Astrocyte of the hippocampus (primary cell): Measurements from ENCODE around the gene TSEN15.

Experiments
- DNase-seq: peaks from one replicate; pipeline ENCODE4 v3.0.0; 2011; ENCODE audit warnings: low read depth, low spot score

The TSEN15 gene

GRCh38 chr1:184051485-184052193 is at the start of gene TSEN15:
Gene TSEN15 (plus strand): TSS chr1:184051730. CDS start chr1:184051756, 26 bp downstream.
- peak; percentile 94 for DNase-seq

GRCh38 chr1:184002071-184002470 is 49.5 kb upstream of the TSEN15 start:
- DNase-seq = peak; percentile 93

GRCh38 chr1:184004935-184005334 is 46.6 kb upstream of the TSEN15 start:
- no peak for DNase-seq

GRCh38 chr1:184005506-184005905 is 46.0 kb upstream of the TSEN15 start:
- DNase-seq = no peak

GRCh38 chr1:184010788-184011187 is 40.7 kb upstream of the TSEN15 start:
- no peak for DNase-seq

GRCh38 chr1:184012187-184012586 is 39.3 kb upstream of the TSEN15 start:
- DNase-seq = no peak

GRCh38 chr1:184014271-184014670 is 37.3 kb upstream of the TSEN15 start:
- no peak for DNase-seq

GRCh38 chr1:184016169-184016568 is 35.4 kb upstream of the TSEN15 start:
- DNase-seq = no peak

GRCh38 chr1:184017306-184017705 is 34.2 kb upstream of the TSEN15 start:
- no peak for DNase-seq

- DNase-seq = no peak
These were observed 32.9 kb upstream of the TSEN15 start for GRCh38 chr1:184018622-184019021.

GRCh38 chr1:184019069-184019468 is 32.5 kb upstream of the TSEN15 start:
- no peak for DNase-seq

- DNase-seq = no peak
These were observed 32.0 kb upstream of the TSEN15 start for GRCh38 chr1:184019506-184019905.

- no peak for DNase-seq
These were observed 31.2 kb upstream of the TSEN15 start for GRCh38 chr1:184020328-184020727.

- DNase-seq = no peak
These were observed 30.7 kb upstream of the TSEN15 start for GRCh38 chr1:184020855-184021254.

- DNase-seq = peak; percentile 43
These were observed 29.8 kb upstream of the TSEN15 start for GRCh38 chr1:184021728-184022127.

- DNase-seq = no peak
These were observed 28.9 kb upstream of the TSEN15 start for GRCh38 chr1:184022668-184023067.

GRCh38 chr1:184023171-184023570 is 28.4 kb upstream of the TSEN15 start:
- no peak for DNase-seq

- DNase-seq = peak; percentile 95
These were observed 26.3 kb upstream of the TSEN15 start for GRCh38 chr1:184025242-184025675.

- peak; percentile 74 for DNase-seq
These were observed 23.5 kb upstream of the TSEN15 start for GRCh38 chr1:184027826-184028695.

GRCh38 chr1:184028854-184029623 is 22.5 kb upstream of the TSEN15 start:
- DNase-seq = no peak

- no peak for DNase-seq
These were observed 21.0 kb upstream of the TSEN15 start for GRCh38 chr1:184030433-184031091.

- DNase-seq = no peak
These were observed 20.5 kb upstream of the TSEN15 start for GRCh38 chr1:184031092-184031408.
